Myocyte (in vitro differentiated cells): ENCODE data around the gene TOMM6. TPM values are rescaled to one million over a fixed set of nuclear protein-coding genes. Genes with fewer than 3 reads are reported as not detected.
"Not testable (repeated sequence)": the region's sequence is repeated elsewhere in the genome, so short reads cannot be mapped to it uniquely, and the experiment has no call there.

Experiments
- DNase-seq: peaks from one replicate; pipeline ENCODE4 v3.0.0-alpha.2; 2012; ENCODE audit warnings: low read depth
- total RNA-seq: library from RNA; depleted of rRNA; stranded (reverse); fragments of >200 nt; gene quantifications from 2 replicates; pipeline ENCODE4 v1.2.3, GENCODE V29; 2014

The TOMM6 gene
- total RNA-seq, 1 donor from 2014 or later: 101 TPM

DNA sequence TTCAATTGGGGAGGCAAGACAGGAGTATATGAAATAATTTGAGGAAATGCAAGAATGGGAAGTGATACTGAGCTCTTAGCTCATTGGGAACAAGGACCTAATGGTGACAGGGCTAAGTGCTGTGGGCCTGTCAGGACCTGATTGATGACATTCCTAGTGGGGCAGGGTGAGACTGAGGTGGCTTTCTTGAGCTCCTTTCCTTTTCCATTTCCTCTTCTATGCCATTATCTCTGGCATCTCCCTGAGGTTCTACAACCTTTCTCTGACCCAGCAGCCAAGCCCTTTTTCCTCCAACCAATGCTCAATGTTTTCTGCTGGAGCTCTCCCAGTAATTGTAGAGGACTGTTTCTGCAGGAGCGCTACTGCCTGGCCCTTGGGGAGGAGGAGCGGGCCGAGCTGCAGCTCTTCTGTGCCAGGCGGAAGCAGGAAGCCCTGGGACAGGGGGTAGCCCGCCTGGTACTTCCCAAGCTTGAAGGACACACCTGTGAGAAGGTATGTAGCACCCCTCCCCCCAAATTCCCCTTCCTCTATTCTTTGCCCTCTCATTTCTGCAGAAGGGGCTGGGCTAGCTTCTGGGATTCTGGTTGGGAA lies 2.8 kb upstream of the TOMM6 start:
- no peak for DNase-seq

DNA sequence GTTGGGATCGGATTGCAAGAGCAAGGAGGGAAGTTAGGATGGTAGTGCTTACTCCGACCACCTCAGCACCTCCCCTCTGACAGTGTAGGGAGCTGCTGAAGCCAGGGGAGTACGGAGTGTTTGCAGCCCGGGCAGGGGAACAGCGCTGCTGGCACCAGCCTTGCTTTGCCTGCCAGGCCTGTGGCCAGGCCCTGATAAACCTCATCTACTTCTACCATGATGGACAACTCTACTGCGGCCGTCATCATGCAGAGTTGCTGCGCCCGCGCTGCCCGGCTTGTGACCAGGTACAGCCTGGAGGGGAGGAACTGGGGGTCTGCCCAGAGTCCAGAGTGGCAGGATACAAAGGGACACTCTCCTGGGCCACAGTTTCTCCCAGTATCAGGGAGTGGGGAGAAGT lies 2.2 kb upstream of the TOMM6 start:
- DNase-seq: no peak

DNA sequence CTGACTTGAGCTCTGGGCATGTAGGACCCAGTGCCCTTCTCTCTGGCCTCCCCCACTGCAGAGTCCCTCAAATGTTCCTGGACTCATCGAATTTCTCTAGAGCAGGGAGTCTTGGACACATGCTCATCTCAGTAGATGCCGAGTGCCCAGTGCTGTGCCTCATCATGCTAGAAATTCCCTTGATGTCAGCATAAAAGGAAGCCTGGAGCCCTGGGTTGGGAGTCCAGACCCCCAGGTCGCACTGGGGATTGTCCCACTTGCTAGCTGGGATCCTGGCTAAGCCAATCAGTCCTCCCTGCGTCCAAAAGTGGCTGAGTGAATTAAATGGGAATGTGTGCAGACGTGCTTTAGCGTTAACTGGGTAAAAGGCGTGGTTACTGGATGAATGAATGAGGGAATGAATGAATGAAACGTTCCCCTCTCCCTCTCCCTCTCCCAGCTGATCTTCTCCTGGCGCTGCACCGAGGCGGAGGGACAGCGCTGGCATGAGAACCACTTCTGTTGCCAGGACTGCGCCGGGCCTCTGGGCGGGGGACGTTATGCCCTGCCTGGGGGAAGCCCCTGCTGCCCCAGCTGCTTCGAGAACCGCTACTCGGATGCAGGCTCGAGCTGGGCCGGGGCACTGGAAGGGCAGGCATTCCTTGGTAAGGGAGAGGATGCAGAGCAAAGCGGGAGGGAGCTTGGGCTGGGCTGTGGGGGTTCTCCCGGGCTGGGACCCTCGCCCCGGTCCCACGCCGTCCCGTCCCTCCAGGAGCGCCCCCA lies 1.6 kb upstream of the TOMM6 start:
- peak; percentile 35 for DNase-seq

DNA sequence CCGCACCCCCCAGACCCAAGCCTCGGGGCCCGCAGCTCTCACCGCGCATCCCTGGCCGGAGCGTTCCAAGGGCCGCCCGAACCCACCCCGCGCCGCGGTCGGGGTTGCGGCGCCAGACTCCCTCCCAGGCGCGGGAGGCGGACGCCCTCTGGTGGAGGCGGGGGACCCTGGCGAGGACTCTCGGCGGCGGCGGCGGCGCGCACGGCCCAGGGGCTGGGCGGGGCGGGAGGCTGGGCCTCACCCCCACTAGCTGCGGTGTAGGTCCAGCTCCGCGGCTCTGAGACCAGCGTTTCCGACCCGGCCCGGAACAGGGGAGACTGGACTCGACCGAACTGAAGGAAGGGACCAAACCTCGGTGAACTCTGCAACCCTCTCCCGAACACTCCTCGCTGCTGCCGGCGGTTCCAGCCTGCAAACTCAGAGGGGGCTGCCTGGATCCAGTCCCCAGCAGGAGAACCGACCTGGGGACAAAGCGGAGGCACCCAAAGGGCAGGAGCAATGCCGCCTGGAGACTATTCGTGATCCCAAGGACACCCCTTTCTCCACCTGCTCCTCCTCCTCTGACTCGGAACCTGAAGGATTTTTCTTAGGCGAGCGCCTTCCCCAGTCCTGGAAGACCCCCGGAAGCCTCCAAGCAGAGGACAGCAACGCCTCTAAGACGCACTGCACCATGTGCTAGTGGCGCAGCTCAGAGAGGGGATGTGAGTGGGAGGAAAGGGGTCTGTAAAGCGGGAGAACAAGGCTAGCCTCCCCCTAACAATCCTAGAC lies 859 bp upstream of the TOMM6 start:
- peak; percentile 85 for DNase-seq

DNA sequence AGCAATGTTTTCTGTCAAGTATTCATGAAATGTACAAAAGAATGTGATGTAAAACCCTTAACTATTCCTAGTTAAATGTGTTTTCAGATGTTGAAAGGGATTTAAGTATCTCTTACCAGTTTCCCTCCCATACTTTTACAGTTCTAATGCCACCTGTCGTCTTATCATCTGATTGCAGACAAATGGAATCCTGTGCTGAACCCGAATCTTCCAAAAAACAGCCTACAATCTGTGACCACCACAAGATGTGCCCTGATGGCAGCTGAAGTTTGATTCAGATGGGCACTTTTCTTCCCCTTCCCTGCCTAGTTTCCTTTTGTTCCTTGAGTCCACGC lies 1.9 kb downstream of the TOMM6 start:
- DNase-seq: no peak

DNA sequence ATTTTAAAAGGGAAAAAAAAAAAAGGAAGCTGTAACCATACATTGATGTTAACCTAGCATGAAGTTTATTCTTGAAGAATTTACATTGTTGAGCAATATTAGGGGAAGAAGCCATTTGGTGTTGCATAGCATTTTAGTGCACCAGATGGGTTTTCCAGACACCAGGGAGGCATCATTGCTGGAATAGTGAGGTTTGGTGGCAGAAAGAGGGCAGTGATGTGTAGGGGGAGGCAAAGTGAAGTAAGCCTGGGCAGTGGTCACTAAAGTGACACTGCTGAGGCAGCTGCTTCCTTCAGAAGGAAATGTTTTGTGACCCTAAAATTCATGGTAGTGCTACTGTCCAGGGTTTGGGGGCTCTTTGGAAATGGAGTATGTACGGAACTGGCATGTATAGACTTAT lies 2.6 kb downstream of the TOMM6 start:
- DNase-seq: no peak

DNA sequence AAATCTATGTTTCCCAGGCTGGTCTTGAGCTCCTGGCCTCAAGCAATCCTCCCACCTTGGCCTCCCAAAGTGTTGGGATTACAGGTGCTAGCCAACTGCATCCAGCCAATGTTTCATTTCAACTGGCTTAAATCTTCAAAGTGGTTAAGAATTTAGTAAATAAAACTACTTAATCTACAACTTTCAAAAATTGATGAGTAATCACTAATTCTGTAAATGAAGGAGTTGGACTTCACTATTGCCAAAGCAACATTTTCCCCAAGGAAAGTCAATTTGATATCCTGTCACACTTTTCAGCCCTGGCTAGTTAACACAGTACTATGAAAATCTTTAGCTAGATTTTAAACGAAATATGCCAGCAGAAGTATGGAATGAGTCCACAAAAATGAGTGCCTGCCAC lies 3.8 kb downstream of the TOMM6 start:
- DNase-seq: no peak

DNA sequence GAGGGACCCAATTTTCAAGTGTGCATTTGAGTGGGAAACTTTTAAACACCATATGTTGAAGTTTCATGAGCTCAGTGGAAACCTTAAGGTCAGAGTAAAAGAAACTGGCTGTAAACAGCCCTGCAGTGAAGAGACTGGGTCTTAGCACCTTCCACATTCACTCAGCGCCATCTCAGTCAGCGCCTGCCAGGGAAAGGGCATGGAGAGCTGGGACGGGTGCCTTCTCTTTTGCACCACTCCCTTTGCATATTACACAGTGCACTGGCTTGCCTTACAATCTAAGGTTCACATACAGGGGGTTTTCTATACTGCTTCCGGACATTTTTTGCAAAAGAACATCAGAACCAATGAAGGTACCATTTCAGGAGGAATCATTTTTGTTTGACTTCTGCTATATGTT lies 4.5 kb downstream of the TOMM6 start:
- DNase-seq: no peak

DNA sequence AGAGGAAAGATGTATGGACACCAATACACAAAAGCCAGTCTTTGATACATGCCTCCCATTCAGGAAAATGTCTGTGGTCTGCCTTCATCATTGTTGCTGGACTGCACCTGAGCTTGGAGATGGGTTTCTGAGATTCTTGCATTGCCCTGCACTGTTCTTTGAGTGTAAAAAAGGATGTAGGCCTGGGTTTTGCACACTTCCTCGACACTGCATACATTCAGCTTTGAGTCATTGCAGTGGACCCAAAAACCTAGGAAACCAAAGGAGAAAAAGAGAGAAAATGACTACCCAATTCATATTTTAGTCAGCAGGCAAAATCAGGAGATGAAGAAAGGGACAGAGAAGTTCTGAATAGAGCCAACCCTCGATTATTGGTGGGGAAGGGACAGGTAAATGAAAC lies 9.0 kb downstream of the TOMM6 start:
- no peak for DNase-seq

DNA sequence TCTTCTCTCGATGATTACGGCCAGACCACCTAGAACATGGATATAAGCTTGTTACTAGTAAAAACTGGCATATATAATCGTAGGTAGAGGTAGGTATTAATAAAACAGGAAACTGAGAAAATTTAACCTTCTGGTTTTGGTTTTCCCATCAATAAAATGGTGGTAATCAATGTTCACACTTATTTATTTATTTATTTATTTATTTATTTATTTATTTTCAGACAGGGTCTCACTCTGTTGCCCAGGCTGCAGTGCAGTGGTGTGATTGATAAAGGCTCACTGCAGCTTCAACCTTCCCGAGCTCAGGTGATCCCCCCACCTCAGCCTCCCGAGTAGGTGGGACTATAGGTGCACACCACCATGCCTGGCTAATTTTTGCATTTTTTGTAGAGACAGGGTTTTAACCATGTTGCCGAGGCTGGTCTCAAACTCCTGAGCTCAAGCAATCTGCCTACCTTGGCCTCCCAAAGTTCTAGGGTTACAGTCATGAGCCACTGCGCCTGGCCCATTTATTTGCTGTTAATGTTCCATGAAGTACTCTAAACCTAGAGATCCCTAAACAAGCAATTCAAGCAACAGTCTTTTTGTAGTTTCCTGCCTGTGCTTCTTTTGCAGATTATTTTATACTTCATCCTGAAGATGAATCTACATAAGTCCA lies 11.5 kb downstream of the TOMM6 start:
- no peak for DNase-seq

DNA sequence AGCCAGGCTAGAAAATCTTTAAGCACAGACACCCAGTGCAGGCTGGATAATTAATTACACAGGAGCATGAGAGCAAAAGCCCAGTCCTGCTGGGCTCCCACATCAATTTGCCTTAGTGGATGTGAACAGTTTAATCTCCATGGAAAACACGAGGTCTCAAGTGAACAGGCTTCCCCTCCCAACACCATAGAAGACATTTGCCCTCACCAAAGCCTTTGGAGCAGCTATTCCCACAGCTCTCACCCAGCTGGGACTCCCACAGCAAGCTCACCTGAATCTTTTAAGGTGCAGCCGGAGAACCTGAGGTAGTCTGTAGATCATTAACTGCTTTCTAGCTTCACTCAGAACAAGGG lies 12.0 kb downstream of the TOMM6 start:
- no peak for DNase-seq

DNA sequence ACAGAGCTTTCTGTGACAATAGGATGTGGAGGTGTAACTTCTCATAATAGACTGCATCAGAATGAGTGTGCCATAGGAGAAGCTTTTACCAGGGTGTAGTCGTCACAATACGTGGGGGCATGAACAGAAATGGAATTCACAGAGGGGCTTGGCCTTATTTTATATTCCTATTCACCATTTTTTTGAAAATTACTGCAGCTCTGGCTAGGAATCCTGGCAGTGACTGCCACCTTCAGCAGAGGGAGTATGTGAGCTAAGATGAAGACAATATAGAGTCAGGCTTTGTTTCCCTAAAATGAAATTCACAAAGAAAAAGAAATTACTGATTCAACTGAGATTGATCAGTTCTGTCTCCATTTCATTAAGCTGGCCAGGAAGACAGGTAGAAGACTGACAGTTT lies 13.9 kb downstream of the TOMM6 start:
- peak; percentile 29 for DNase-seq

DNA sequence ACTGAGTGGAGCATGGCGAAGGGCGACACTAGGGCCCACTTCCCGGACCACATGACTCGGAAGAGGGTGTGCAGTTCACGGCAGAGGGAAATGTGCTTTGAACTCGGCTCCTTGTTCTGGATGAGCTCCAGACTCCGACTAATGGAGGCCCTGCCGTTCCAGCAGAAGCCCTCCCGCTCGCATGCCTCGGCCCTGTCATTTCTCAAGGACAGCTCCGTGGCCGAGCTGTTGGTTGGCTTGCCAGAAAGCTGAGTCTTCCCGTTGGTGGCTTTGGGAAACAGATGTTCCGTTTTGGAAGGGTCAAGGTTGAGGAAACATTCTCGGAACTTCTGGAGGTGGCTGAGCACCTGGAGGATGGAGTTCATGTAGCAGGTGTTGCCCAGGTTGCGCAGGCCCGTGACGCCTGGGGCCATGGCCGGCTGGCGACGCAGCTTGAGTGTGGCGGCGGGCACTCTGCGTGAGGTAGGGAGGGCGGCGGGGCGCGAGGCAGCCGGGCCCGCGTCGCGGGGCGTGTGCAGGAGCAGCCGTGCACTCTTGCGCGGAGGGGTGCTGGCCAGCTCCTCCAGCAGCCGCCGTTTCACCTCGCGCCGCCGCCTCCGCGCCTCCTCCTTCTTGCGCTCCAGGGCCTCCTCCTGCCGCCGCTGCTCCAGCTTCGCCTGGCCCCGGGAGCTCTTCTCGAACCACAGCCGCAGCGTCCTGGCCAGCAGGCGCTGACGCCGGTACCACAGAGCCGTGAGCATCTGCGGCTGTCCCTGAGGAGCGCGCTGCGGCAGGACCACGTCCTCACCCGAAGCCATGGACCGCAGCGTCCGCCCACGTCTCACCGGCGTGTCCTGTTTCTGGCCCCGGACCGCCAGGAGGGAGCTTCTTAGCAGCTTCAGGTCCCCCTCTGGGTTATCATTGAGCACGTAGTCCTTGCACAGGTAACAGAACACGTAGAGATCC lies 18.6 kb downstream of the TOMM6 start:
- no peak for DNase-seq

DNA sequence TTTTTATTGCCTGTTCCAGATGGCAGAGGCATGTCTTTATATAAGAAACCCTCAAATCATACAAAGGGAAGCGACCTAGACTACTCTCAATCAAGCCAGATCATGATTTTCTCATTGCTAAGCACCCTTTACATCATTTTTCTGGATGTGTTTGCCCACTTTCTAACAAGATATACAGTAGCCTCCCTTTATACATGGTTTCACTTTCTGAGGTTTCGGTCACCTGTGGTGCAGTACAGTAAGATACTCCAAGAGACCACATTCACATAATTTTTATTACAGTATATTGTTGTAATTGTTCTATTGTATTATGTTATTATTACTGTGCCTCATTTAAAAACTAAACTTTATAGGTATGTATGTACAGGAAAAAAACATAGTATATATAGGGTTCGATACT lies 23.6 kb downstream of the TOMM6 start:
- DNase-seq: no peak

DNA sequence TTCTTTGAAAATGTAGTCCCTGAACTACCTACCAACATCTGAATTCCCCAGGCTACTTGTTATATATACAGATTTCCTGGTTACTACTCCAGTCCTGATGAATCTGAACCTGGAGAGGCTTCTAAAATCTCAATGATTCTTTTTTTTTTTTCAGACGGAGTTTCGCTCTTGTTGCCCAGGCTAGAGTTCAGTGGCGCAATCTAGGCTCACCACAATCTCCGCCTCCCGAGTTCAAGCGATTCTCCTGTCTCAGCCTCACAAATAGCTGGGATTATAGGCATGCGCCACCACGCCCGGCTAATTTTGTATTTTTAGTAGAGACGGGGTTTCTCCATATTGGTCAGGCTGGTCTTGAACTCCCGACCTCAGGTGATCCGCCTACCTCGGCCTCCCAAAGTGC lies 24.5 kb downstream of the TOMM6 start:
- DNase-seq: not testable (repeated sequence)

DNA sequence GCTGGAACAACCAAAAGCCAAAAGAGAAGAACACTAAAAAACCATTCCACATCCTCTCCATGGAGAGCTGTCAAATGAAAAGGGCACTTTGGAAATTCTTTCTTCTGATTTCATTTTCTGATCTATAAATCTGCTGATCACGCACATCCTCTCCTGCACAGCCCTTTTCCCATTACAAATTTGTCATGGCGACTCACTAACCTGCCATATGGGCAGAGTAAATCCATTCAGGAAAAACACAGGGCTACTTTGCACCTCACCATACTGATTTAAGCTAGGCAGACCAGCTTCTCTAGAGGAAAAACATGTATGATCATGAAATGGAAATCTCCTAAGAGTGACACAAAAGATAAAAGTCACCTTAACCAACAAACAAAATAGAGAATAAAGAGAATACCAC lies 26.0 kb downstream of the TOMM6 start:
- no peak for DNase-seq

DNA sequence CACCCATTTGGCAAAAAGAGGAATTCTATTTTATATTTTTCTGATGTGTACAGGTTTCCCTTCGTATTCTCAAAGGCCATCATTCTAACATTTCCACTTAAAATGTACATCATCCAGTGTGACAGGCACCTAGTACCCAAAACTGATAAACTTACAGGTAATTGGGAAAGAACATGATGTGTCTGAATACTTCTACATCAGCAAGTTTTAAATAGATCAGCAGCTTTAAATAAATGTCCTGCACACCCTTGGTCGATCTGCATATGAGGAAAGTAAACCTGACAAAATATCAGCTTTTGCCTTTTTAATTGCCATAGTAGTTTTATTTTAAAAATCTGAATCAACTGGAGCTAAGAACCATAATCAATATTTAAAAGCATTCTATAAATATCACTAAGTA lies 26.5 kb downstream of the TOMM6 start:
- no peak for DNase-seq

DNA sequence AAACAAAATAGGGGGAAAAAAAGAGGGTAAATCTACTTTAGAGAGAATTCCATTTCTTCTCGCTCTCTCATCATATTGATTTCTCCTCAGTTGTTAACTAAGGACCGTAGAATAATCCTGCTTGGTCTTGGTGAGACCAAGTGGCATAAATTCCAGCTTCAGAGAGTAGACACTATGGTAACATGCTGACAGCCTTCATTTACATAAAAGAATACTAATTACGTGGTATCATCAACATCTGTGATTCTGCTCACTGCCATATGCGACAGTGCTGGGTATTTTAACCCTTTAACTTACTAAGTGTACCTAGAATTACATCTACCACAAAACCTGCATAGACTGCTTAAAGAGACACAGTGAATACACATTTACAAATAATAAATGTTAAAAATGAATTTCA lies 27.1 kb downstream of the TOMM6 start:
- DNase-seq: no peak

DNA sequence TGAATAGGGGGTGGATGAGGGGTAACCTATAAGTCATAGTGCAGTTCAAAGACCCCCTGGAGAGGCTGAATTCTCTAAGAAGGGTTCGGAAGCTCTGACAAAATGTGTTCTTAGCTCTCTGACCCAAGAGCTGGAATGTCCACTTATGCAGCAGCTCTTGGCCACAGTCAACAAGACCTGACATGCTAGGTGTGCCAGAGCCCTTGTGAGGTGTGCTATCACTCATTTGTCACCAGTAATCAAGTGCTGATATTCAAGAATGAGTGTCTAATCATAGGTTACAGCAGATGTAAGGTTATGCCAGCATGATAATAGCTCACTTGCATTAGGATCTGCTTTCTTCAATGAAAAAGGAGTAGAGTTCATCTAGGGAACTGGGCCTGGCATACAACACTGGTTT lies 28.1 kb downstream of the TOMM6 start:
- no peak for DNase-seq

DNA sequence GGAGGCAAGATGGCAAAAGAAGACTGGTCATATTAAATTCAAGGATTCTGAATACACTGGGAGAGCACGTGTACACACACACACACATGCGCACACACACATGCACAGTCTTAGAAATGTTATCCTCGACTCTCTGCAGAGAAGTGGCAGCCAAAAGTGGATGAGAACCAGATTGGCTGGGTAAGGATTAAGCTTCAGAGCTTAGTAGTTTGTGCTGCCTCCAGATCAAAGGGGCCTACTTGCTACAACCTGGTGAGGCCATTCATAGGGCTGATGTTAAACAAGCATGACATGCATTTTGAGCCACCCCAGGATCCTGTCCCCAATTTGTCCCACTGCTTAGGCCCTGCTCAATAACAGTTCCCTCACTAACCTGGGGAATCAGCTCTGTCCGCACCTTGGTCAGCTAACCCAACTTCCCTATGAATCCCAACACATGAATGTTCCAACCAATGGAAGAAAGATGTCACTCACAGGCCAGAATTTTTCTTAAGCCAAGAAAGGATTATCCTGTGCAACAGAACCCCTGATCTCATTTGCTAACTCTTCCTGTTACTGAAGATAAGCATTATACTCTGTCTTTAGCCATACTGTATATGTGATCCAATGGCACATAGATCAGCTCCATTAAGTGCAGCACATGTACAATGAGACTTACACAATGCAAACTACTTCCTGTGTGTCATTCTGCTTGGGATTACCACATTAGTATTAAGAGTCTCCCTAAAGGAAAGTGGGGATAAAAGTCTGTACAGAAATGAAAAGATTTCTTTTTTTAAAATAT lies 31.0 kb downstream of the TOMM6 start:
- no peak for DNase-seq
